DOHH2 (cell line): ENCODE measurements around the gene TAF6.

Experiments used
- CTCF ChIP-seq: fragments of 200-600 bp; sonication (generic); IDR thresholded peaks from one replicate; pipeline ENCODE4 v1.5.1; 2014; ENCODE audit warnings: antibody characterized with exemption, mild to moderate bottlenecking, low read depth, low read length; ENCODE audit not compliant: poor library complexity, severe bottlenecking
- EZH2phosphoT487 ChIP-seq: fragments of 200-600 bp; sonication (generic); IDR thresholded peaks from 2 replicates; pipeline ENCODE4 v1.6.1; 2017; ENCODE audit warnings: borderline replicate concordance, mild to moderate bottlenecking, antibody characterized with exemption, low read length, moderate library complexity, mixed read lengths

DNA sequence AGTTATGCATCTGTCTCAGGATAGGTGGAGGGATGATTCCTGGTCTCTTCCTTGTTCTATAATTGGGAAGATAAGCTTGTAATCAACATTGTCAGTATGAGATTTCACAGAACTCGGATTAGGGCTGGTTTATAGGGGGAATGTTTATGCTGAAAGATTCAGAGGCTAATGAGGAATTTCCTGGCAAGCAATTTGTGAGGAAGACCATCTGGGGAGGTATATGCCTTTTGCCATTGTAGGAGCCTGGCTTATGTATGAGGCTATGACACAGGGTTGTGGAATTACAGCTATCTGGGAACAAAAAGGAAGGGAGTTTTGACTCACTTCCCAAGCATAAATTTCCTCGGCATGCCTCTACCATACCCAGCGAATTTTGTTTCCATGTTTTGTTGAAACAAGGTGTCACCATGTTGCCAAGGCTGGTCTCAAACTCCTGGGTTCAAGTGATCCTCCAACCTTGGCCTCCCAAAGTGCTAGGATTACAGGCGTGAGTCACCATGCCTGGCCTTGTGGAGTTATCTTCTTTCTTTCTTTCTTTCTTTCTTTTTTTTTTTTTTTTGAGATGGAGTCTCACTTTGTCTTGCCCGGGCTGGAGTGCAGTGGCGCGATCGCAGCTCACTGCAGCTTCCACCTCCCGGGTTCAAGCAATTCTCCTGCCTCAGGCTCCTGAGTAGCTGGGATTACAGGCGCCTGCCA, 32.0 kb downstream of the TAF6 start:
- TF ChIP-seq EZH2phosphoT487 (no peak), CTCF (no peak)
